Right lobe of liver (tissue), 4 donors: Measurements from ENCODE around the gene ICOS.

Experiments
- POLR2A ChIP-seq: fragments of 450-650 bp; IDR thresholded peaks from one replicate; pipeline ENCODE4 v1.6.1; 2017; ENCODE audit warnings: antibody characterized with exemption, mild to moderate bottlenecking
- TF ChIP-seq, protein P1 (sequence below), 4 donors: fragments of 200-600 bp in 3 of 4; fragments of 450-650 bp in 1 of 4; IDR thresholded peaks; one replicate each; pipeline versions ENCODE4 v1.5.1 to v1.8.0; 2016 to 2022; ENCODE audit warnings: antibody characterized with exemption in 4 of 4, mild to moderate bottlenecking in 2 of 4
- donor health status: DM: no; HTN: no; CAD: no.
- donor health status: DM: no; HTN: no; CAD: no.
- donor health status: DM: no; HTN: yes; CAD: no.

GRCh38 chr2:203997481-203997880 lies 60.9 kb downstream of the ICOS start:
- TF ChIP-seq, protein P1, sequence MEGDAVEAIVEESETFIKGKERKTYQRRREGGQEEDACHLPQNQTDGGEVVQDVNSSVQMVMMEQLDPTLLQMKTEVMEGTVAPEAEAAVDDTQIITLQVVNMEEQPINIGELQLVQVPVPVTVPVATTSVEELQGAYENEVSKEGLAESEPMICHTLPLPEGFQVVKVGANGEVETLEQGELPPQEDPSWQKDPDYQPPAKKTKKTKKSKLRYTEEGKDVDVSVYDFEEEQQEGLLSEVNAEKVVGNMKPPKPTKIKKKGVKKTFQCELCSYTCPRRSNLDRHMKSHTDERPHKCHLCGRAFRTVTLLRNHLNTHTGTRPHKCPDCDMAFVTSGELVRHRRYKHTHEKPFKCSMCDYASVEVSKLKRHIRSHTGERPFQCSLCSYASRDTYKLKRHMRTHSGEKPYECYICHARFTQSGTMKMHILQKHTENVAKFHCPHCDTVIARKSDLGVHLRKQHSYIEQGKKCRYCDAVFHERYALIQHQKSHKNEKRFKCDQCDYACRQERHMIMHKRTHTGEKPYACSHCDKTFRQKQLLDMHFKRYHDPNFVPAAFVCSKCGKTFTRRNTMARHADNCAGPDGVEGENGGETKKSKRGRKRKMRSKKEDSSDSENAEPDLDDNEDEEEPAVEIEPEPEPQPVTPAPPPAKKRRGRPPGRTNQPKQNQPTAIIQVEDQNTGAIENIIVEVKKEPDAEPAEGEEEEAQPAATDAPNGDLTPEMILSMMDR (IDR thresholded peaks at IDR 0.05): no peak
- no peak for TF ChIP-seq POLR2A
